H1 (cell line): ENCODE data around the gene ATP6AP1. TPM values are rescaled to one million over a fixed set of nuclear protein-coding genes. Genes with fewer than 3 reads are reported as not detected.

Experiments used
- CTCF ChIA-PET: fragments of 300-600 bp; sonication (Branson Sonifier 250); formaldehyde crosslinking; loops from one replicate; lab custom pipeline; 2021; ENCODE audit not compliant: partially characterized antibody; lab: Charles Lee
- POLR2A ChIA-PET: fragments of 300-600 bp; sonication (Branson Sonifier 250); formaldehyde crosslinking; loops from one replicate; lab custom pipeline; 2021; ENCODE audit warnings: inconsistent platforms; ENCODE audit not compliant: partially characterized antibody; lab: Charles Lee
- DNase-seq, 2 experiments: peaks; one replicate each; pipeline versions ENCODE4 v3.0.0 to v3.0.0-alpha.2; 2010 to 2022; ENCODE audit warnings: low spot score in 2 of 2, low read depth in 1 of 2, mixed read lengths in 1 of 2
- FAIRE-seq: peaks from 2 replicates; lab custom pipeline; 2011; peaks lifted over from hg19 to GRCh38; lab: Jason Lieb, UNC
- H2AFZ ChIP-seq: 2 replicates; pipeline ENCODE4 v1.8.1; 2012; ENCODE audit warnings: low read length, inconsistent platforms
- H2AK5ac ChIP-seq: 2 replicates; pipeline ENCODE4 v1.6.1; 2013; ENCODE audit warnings: low read depth, low read length
- H2BK120ac ChIP-seq: replicated peaks from 2 replicates; pipeline ENCODE3; 2013; ENCODE audit warnings: low read depth, low read length, inconsistent platforms
- H2BK12ac ChIP-seq: 2 replicates; pipeline ENCODE4 v1.6.1; 2013; ENCODE audit warnings: low read depth, low read length
- H2BK15ac ChIP-seq: 2 replicates; pipeline ENCODE4 v1.6.1; 2013; ENCODE audit warnings: low read length
- H2BK20ac ChIP-seq: 2 replicates; pipeline ENCODE4 v1.6.1; 2013; ENCODE audit warnings: low read length
- H2BK5ac ChIP-seq: 2 replicates; pipeline ENCODE4 v1.6.1; 2013; ENCODE audit warnings: low read depth, low read length
- H3K14ac ChIP-seq: 2 replicates; pipeline ENCODE4 v1.6.1; 2013; ENCODE audit warnings: inconsistent platforms; ENCODE audit not compliant: insufficient read length
- H3K18ac ChIP-seq: 2 replicates; pipeline ENCODE4 v1.6.1; 2013; ENCODE audit warnings: low read length; ENCODE audit errors: extremely low read depth
- H3K23ac ChIP-seq: 2 replicates; pipeline ENCODE4 v1.6.1; 2013; ENCODE audit warnings: inconsistent platforms; ENCODE audit not compliant: insufficient read length
- H3K23me2 ChIP-seq: 2 replicates; pipeline ENCODE4 v1.6.1; 2013; ENCODE audit warnings: low read depth, low read length
- H3K27ac ChIP-seq: 2 replicates; pipeline ENCODE4 v1.6.1; 2011; ENCODE audit warnings: low read depth, low read length, inconsistent platforms
- H3K27me3 ChIP-seq, 4 experiments: replicated peaks in 1 of 4; 1 replicate in 1 of 4; 2 replicates in 3 of 4; pipeline versions ENCODE4 v1.6.1 to v1.8.1; 2011 to 2013; ENCODE audit warnings: low read length in 3 of 4, mild to moderate bottlenecking in 3 of 4, inconsistent platforms in 2 of 4, mixed read lengths in 2 of 4, moderate library complexity in 1 of 4; ENCODE audit not compliant: control insufficient read depth in 3 of 4, insufficient read depth in 3 of 4; ENCODE audit errors: extremely low read depth in 1 of 4
- H3K36me3 ChIP-seq, 4 experiments: 2 replicates each; pipeline versions ENCODE4 v1.6.1 to v1.8.1; 2011 to 2013; ENCODE audit warnings: mild to moderate bottlenecking in 4 of 4, low read length in 3 of 4, moderate library complexity in 2 of 4, control low read depth in 1 of 4, inconsistent platforms in 1 of 4; ENCODE audit not compliant: insufficient read depth in 4 of 4, control insufficient read depth in 2 of 4
- H3K4ac ChIP-seq: replicated peaks from 2 replicates; pipeline ENCODE3; 2013; ENCODE audit warnings: low read length, low read depth, mixed read lengths, inconsistent platforms; ENCODE audit not compliant: insufficient read length
- H3K4me1 ChIP-seq, 4 experiments: replicated peaks in 1 of 4; 1 replicate in 1 of 4; 2 replicates in 3 of 4; pipeline versions ENCODE4 v1.6.1 to v1.8.1; 2011 to 2013; ENCODE audit warnings: low read length in 3 of 4, inconsistent platforms in 2 of 4, mixed read lengths in 1 of 4; ENCODE audit not compliant: insufficient read depth in 4 of 4, control insufficient read depth in 3 of 4
- H3K4me2 ChIP-seq, 2 experiments: 2 replicates each; pipeline versions ENCODE4 v1.6.1 to v1.8.1; 2011 to 2013; ENCODE audit warnings: low read depth in 2 of 2, low read length in 2 of 2, control low read depth in 1 of 2, inconsistent platforms in 1 of 2, mild to moderate bottlenecking in 1 of 2; ENCODE audit not compliant: insufficient read depth in 1 of 2
- H3K4me3 ChIP-seq, 4 experiments: fragments of 200-600, 300-600 bp in 1 of 4; sonication (generic), shearing (Covaris generic), sonication (Bioruptor Twin) in 1 of 4; 2 replicates each; pipeline versions ENCODE4 v1.5.1 to v1.8.1; 2011 to 2016; ENCODE audit warnings: low read length in 4 of 4, low read depth in 3 of 4, control low read depth in 2 of 4, inconsistent platforms in 2 of 4, mild to moderate bottlenecking in 2 of 4, mixed read lengths in 1 of 4, moderate library complexity in 1 of 4; ENCODE audit not compliant: insufficient read depth in 2 of 4; ENCODE audit errors: extremely low read depth in 1 of 4
- H3K56ac ChIP-seq: replicated peaks from 2 replicates; pipeline ENCODE3; 2013; ENCODE audit warnings: low read depth, mild to moderate bottlenecking, mixed read lengths, low read length, inconsistent platforms; ENCODE audit not compliant: insufficient read length
- H3K79me1 ChIP-seq: 2 replicates; pipeline ENCODE4 v1.6.1; 2013; ENCODE audit warnings: low read depth, low read length, control low read depth
- H3K79me2 ChIP-seq, 2 experiments: 2 replicates each; pipeline versions ENCODE4 v1.6.1 to v1.8.1; 2012 to 2013; ENCODE audit warnings: low read length in 2 of 2, mild to moderate bottlenecking in 2 of 2, inconsistent platforms in 1 of 2; ENCODE audit not compliant: insufficient read depth in 2 of 2, control insufficient read depth in 1 of 2
- H3K9ac ChIP-seq, 4 experiments: replicated peaks in 1 of 4; 1 replicate in 1 of 4; 2 replicates in 3 of 4; pipeline versions ENCODE4 v1.6.1 to v1.8.1; 2011 to 2013; ENCODE audit warnings: low read depth in 3 of 4, low read length in 3 of 4, control low read depth in 2 of 4, mild to moderate bottlenecking in 2 of 4, moderate library complexity in 2 of 4, inconsistent platforms in 1 of 4; ENCODE audit errors: extremely low read depth in 1 of 4
- H3K9me3 ChIP-seq, 2 experiments: 2 replicates each; pipeline versions ENCODE4 v1.6.1 to v1.8.1; 2012 to 2013; ENCODE audit warnings: mild to moderate bottlenecking in 2 of 2, moderate library complexity in 2 of 2, control low read depth in 1 of 2, inconsistent platforms in 1 of 2, low read depth in 1 of 2, low read length in 1 of 2, mixed read lengths in 1 of 2; ENCODE audit not compliant: insufficient read depth in 2 of 2
- H4K20me1 ChIP-seq, 2 experiments: replicated peaks in 1 of 2; 2 replicates each; pipeline versions ENCODE3 to v1.8.1; 2011 to 2013; ENCODE audit warnings: inconsistent platforms in 2 of 2, low read length in 2 of 2, mild to moderate bottlenecking in 1 of 2; ENCODE audit not compliant: insufficient read depth in 2 of 2, control insufficient read depth in 1 of 2
- H4K5ac ChIP-seq: 2 replicates; pipeline ENCODE4 v1.6.1; 2013; ENCODE audit warnings: low read length, low read depth, mixed read lengths, inconsistent platforms; ENCODE audit not compliant: insufficient read length
- H4K8ac ChIP-seq: 2 replicates; pipeline ENCODE4 v1.8.0; 2013; ENCODE audit warnings: mild to moderate bottlenecking, moderate library complexity, low read length, inconsistent platforms; ENCODE audit not compliant: insufficient read depth; ENCODE audit errors: extremely low read depth
- H4K91ac ChIP-seq: replicated peaks from 2 replicates; pipeline ENCODE3; 2013; ENCODE audit warnings: low read length, mixed read lengths, inconsistent platforms; ENCODE audit not compliant: insufficient read length
- BACH1 ChIP-seq: IDR thresholded peaks from 2 replicates; pipeline ENCODE4 v1.6.1; 2012; ENCODE audit warnings: low read length, improper control_type of control experiment
- BCL11A ChIP-seq, 2 experiments: IDR thresholded peaks; one replicate each; pipeline ENCODE4 v1.6.1; 2011; ENCODE audit warnings: low read depth in 2 of 2, low read length in 2 of 2, mild to moderate bottlenecking in 2 of 2
- BRCA1 ChIP-seq: IDR thresholded peaks from 2 replicates; pipeline ENCODE4 v1.6.1; 2012; ENCODE audit warnings: low read depth, low read length, improper control_type of control experiment
- HDAC2 ChIP-seq, 2 experiments: fragments of 300-600 bp in 1 of 2; sonication (generic) in 1 of 2; IDR thresholded peaks; 2 replicates each; pipeline ENCODE4 v1.6.1; 2011 to 2012; ENCODE audit warnings: low read depth in 2 of 2, low read length in 2 of 2, mild to moderate bottlenecking in 2 of 2, moderate library complexity in 2 of 2, borderline replicate concordance in 1 of 2, inconsistent platforms in 1 of 2
- HDAC6 ChIP-seq: IDR thresholded peaks from one replicate; pipeline ENCODE4 v1.7.1; 2012; ENCODE audit warnings: low read depth, mild to moderate bottlenecking, inconsistent platforms, low read length, moderate library complexity
- KDM1A ChIP-seq: fragments of 200-600, 300-600 bp; sonication (generic); IDR thresholded peaks from 2 replicates; pipeline ENCODE4 v1.7.1; 2016; ENCODE audit warnings: mild to moderate bottlenecking, low read length, borderline replicate concordance
- KDM5A ChIP-seq: fragments of 200-600 bp; IDR thresholded peaks from 2 replicates; pipeline ENCODE4 v1.7.1; 2012; ENCODE audit warnings: mild to moderate bottlenecking, low read length, inconsistent platforms, mixed read lengths
- NANOG ChIP-seq: IDR thresholded peaks from 2 replicates; pipeline ENCODE4 v1.6.1; 2011; ENCODE audit warnings: low read length, low read depth, mild to moderate bottlenecking, inconsistent platforms; ENCODE audit not compliant: insufficient read depth, poor library complexity, severe bottlenecking
- RAD21 ChIP-seq, 2 experiments: IDR thresholded peaks in 1 of 2; conservative IDR thresholded peaks in 1 of 2; 2 replicates each; pipeline ENCODE4 v1.6.1; 2011; ENCODE audit warnings: low read depth in 2 of 2, low read length in 2 of 2, improper control_type of control experiment in 1 of 2, inconsistent platforms in 1 of 2, mild to moderate bottlenecking in 1 of 2, moderate library complexity in 1 of 2
- RBBP5 ChIP-seq: IDR thresholded peaks from 2 replicates; pipeline ENCODE4 v1.7.1; 2012; ENCODE audit warnings: low read depth, mild to moderate bottlenecking, inconsistent platforms, low read length, moderate library complexity, borderline replicate concordance
- RXRA ChIP-seq: IDR thresholded peaks from 2 replicates; pipeline ENCODE4 v1.6.1; 2011; ENCODE audit warnings: low read depth, mild to moderate bottlenecking, low read length, moderate library complexity; ENCODE audit not compliant: insufficient read depth
- SIX5 ChIP-seq: IDR thresholded peaks from 2 replicates; pipeline ENCODE4 v1.6.1; 2011; ENCODE audit warnings: mild to moderate bottlenecking, low read depth, low read length
- WGBS, 2 experiments: shearing (Covaris generic) in 1 of 2; methylation state at CpG; one replicate each; pipeline versions ENCODE4 v1.1.6 to v1.1.7; 2013 to 2015; ENCODE audit warnings: low lambda C conversion rate in 2 of 2, mixed read lengths in 2 of 2, inconsistent platforms in 1 of 2, low coverage in 1 of 2, missing lambda C conversion rate in 1 of 2; ENCODE audit not compliant: insufficient replicate concordance in 2 of 2, insufficient coverage in 1 of 2, insufficient read length in 1 of 2; ENCODE audit errors: extremely low coverage in 1 of 2, missing lambda C conversion rate in 1 of 2; 5-methylcytosine and 5-hydroxymethylcytosine counted together
- polyA plus RNA-seq, 7 experiments: library from polyadenylated mRNA; depleted of rRNA in 3 of 7; stranded (reverse) in 5 of 7; unstranded in 2 of 7; fragments of >200 nt in 5 of 7; fragments of 200-250 nt in 2 of 7; gene quantifications; 1 replicate in 5 of 7; 2 replicates in 1 of 7; 4 replicates in 1 of 7; pipeline versions ENCODE4 v1.2.1 to v1.2.3, GENCODE V29; 2011 to 2013; ENCODE audit warnings: missing spikeins in 2 of 7, mixed read lengths in 2 of 7
- total RNA-seq: library from RNA; stranded (reverse); fragmentation: NEBNext Ultra II Directional; extraction: Animal tissue kit (Norgen Biotek cat#: 25700); gene quantifications from 2 replicates; pipeline ENCODE4 v1.2.1, GENCODE V29; 2021

Gene ATP6AP1
- total and polyA plus RNA-seq, 2 of the 8 experiments (the other 6 are each of a cell fraction or from before 2014, with no cell fraction given), result 44.6 to 80.8 TPM

DNA sequence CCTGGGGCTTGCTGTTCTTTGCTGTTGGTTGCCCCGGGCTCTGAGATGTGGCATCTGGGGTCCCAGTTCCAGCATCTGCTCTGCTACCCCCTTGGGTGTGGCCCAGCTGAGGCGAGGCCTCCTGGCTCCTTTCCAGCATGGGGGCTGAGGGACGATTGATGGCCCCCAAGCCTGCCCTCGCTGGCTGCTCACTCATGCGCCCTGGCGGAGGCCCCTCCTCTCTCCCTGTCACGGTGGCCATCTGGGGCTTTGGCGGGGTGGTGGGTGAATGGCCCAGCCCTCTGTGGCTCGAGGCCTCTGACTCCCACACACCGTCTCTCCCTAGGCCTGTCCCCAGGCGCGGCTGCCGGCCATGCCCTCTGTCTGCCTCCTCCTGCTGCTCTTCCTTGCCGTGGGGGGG is 31.4 kb downstream of the ATP6AP1 start:
- TF ChIP-seq SIX5 (no peak), BCL11A (IDR thresholded peaks at IDR 0.05; ENCODE audit: low read depth in 2 of 2, low read length in 2 of 2) (no peak), KDM1A (no peak), BACH1 (no peak), NANOG (no peak), RXRA (no peak), RBBP5 (no peak), BRCA1 (no peak), HDAC2 (IDR thresholded peaks at IDR 0.05; ENCODE audit: borderline replicate concordance in 1 of 2, low read depth in 2 of 2, low read length in 2 of 2) (no peak), KDM5A (no peak), RAD21 (IDR thresholded peaks at IDR 0.05 in 1 of 2, conservative IDR thresholded peaks at IDR 0.05 in 1 of 2; ENCODE audit: low read depth in 2 of 2, low read length in 2 of 2) (no peak), HDAC6 (no peak)
- peaks cover 0 to 2% (median 0%) of the 10 kb centered on the region in 4 experiments; a peak in 2 of 7 replicates for H3K4me1 ChIP-seq
- no peaks in the 10 kb centered on the region for H3K79me1 ChIP-seq
- H3K9ac ChIP-seq, result no peak overlapping the region
- no peak overlapping the region for H2AFZ ChIP-seq
- no peak overlapping the region for H2BK5ac ChIP-seq
- WGBS, 2 experiments, result no CpG with 5 or more reads among the region's 14 CpGs
- no peak overlapping the region for H4K5ac ChIP-seq
- ChIA-PET POLR2A (interaction anchor here (0.7 to 2.8 kb wide), 11 partner anchors 10 to 91 kb away, joined by 3 to 14 read pairs (median 4); partner anchors contain the start of genes RPL10 and UBL4A), CTCF (interaction anchor here (0.9 to 2.3 kb wide), 5 partner anchors 10 to 67 kb away, joined by 3 to 11 read pairs (median 4); no protein-coding TSS in a partner anchor)
- no peak overlapping the region for H4K8ac ChIP-seq
- no peak overlapping the region for H3K56ac ChIP-seq
- H2BK12ac ChIP-seq, result no peak overlapping the region
- peaks cover 0 to 8% (median 2%) of the 10 kb centered on the region in 4 experiments; a peak in 4 of 8 replicates for H3K36me3 ChIP-seq
- no peak overlapping the region for H2BK15ac ChIP-seq
- H2BK20ac ChIP-seq, result no peak overlapping the region
- no peaks in the 10 kb centered on the region for H3K9me3 ChIP-seq
- no peaks in the 10 kb centered on the region for H4K20me1 ChIP-seq
- no peak overlapping the region for H3K4ac ChIP-seq
- H3K27me3 ChIP-seq, result peaks cover 0 to 3% (median 0%) of the 10 kb centered on the region in 4 experiments; a peak in 1 of 7 replicates
- no peak for DNase-seq
- peak overlapping the region in 1 of 2 experiments; percentile 71; a peak in 1 of 4 replicates for H3K4me2 ChIP-seq
- H4K91ac ChIP-seq, result no peak overlapping the region
- no peak for FAIRE-seq
- peak overlapping the region in 1 of 4 experiments; percentile 17; a peak in 2 of 8 replicates for H3K4me3 ChIP-seq
- H2AK5ac ChIP-seq, result no peak overlapping the region
- H3K18ac ChIP-seq, result no peak overlapping the region
- no peak overlapping the region for H3K27ac ChIP-seq
- no peaks in the 10 kb centered on the region for H3K79me2 ChIP-seq
- no peak overlapping the region for H3K23ac ChIP-seq
- no peaks in the 10 kb centered on the region; the same call in 1 of the 2 replicates for H3K23me2 ChIP-seq
- no peak overlapping the region for H3K14ac ChIP-seq
- no peak overlapping the region for H2BK120ac ChIP-seq
